Calu3 (cell line): ENCODE data around the gene P2RY12. TPM values are rescaled to one million over a fixed set of nuclear protein-coding genes. Genes with fewer than 3 reads are reported as not detected.

ENCODE experiments used
- BruUV-seq: library from RNA; stranded (reverse); fragments of 400-500 nt; replicated peaks from 2 replicates; lab custom pipeline; 2021; lab: Mats Ljungman, UMichigan
- CTCF ChIA-PET: fragments of 300-600 bp; sonication (Branson Sonifier 250); formaldehyde crosslinking; loops from one replicate; lab custom pipeline; 2022; ENCODE audit warnings: antibody characterized with exemption; lab: Charles Lee
- DNase-seq: peaks from one replicate; pipeline ENCODE4 v3.0.0; 2022
- H3K27ac Mint-ChIP-seq: one replicate; pipeline ENCODE4 v1.8.0; 2022; ENCODE audit warnings: mixed read lengths; ENCODE audit not compliant: unreplicated experiment
- H3K27me3 Mint-ChIP-seq: one replicate; pipeline ENCODE4 v1.8.0; 2022; ENCODE audit warnings: mixed read lengths; ENCODE audit not compliant: unreplicated experiment
- H3K36me3 Mint-ChIP-seq: one replicate; pipeline ENCODE4 v1.8.0; 2022; ENCODE audit warnings: mild to moderate bottlenecking, moderate library complexity, mixed read lengths; ENCODE audit not compliant: insufficient read depth, unreplicated experiment
- H3K4me1 Mint-ChIP-seq: one replicate; pipeline ENCODE4 v1.8.0; 2022; ENCODE audit warnings: mild to moderate bottlenecking, low read depth, mixed read lengths; ENCODE audit not compliant: unreplicated experiment
- H3K4me3 Mint-ChIP-seq: one replicate; pipeline ENCODE4 v1.8.0; 2022; ENCODE audit warnings: mild to moderate bottlenecking, low read depth, moderate library complexity, mixed read lengths; ENCODE audit not compliant: unreplicated experiment
- H3K9me3 Mint-ChIP-seq: one replicate; pipeline ENCODE4 v1.8.0; 2022; ENCODE audit warnings: low read depth, mixed read lengths; ENCODE audit not compliant: unreplicated experiment
- intact Hi-C: fragments of 100-400 bp; cut with micrococcal nuclease; formaldehyde crosslinking; loops from one replicate; pipeline ENCODE4 v1.10.0; 2022; ENCODE audit not compliant: unreplicated experiment
- total RNA-seq: library from RNA; stranded (reverse); gene quantifications from 2 replicates; pipeline ENCODE4 v1.2.3, GENCODE V29; 2022
- TF ChIP-seq, protein P1 (sequence below): fragments of 200-600 bp; IDR thresholded peaks from one replicate; pipeline ENCODE4 v1.8.0; 2022; ENCODE audit warnings: antibody characterized with exemption; ENCODE audit not compliant: unreplicated experiment

Gene P2RY12
- total RNA-seq, 1 experiment from 2014 or later: not detected

GRCh38 chr3:151345859-151346258, 38.7 kb downstream of the P2RY12 start:
- intact Hi-C loops: no loop called here
- DNase-seq: no peak
- TF ChIP-seq, protein P1, sequence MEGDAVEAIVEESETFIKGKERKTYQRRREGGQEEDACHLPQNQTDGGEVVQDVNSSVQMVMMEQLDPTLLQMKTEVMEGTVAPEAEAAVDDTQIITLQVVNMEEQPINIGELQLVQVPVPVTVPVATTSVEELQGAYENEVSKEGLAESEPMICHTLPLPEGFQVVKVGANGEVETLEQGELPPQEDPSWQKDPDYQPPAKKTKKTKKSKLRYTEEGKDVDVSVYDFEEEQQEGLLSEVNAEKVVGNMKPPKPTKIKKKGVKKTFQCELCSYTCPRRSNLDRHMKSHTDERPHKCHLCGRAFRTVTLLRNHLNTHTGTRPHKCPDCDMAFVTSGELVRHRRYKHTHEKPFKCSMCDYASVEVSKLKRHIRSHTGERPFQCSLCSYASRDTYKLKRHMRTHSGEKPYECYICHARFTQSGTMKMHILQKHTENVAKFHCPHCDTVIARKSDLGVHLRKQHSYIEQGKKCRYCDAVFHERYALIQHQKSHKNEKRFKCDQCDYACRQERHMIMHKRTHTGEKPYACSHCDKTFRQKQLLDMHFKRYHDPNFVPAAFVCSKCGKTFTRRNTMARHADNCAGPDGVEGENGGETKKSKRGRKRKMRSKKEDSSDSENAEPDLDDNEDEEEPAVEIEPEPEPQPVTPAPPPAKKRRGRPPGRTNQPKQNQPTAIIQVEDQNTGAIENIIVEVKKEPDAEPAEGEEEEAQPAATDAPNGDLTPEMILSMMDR: no peak
- no peaks in the 10 kb centered on the region for H3K27me3 Mint-ChIP-seq
- H3K4me3 Mint-ChIP-seq: no peak overlapping the region
- no peaks in the 10 kb centered on the region for H3K9me3 Mint-ChIP-seq
- BruUV-seq: no TSS peak
- peaks cover 7% of the 10 kb centered on the region for H3K4me1 Mint-ChIP-seq
- CTCF ChIA-PET: interaction anchor here (0.6 kb wide), 1 partner anchor 1055 kb away, joined by 3 read pairs; no protein-coding TSS in a partner anchor
- no peak overlapping the region for H3K27ac Mint-ChIP-seq
- no peaks in the 10 kb centered on the region for H3K36me3 Mint-ChIP-seq

DNA sequence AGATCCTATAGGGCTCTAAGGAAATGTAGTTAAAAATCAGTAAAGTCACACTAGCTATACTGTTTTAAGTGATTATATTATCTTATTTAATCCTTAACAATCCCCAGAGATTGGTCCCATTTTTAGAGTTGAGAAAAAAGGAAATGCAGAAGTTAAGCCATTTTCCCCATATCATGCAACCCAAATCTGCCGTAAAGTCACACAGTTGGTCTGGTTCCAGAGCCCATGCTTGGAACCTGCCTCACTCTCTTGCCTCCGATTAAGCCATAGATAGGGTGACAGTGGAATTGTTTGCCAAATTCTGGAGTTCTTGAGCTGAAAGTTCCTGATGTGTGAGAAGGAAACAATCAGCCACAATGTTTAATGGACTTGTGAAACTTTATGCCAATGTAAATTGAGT, 52.9 kb downstream of the P2RY12 start:
- Mint-ChIP-seq H3K9me3 (no peaks in the 10 kb centered on the region), H3K27me3 (no peaks in the 10 kb centered on the region), H3K4me1 (peaks cover 10% of the 10 kb centered on the region), H3K4me3 (no peak overlapping the region), H3K27ac (no peak overlapping the region), H3K36me3 (no peaks in the 10 kb centered on the region)
- no peak for DNase-seq
- TF ChIP-seq, protein P1: no peak
- intact Hi-C loops: no loop called here
- CTCF ChIA-PET: no interaction called here
- BruUV-seq: no TSS peak

DNA sequence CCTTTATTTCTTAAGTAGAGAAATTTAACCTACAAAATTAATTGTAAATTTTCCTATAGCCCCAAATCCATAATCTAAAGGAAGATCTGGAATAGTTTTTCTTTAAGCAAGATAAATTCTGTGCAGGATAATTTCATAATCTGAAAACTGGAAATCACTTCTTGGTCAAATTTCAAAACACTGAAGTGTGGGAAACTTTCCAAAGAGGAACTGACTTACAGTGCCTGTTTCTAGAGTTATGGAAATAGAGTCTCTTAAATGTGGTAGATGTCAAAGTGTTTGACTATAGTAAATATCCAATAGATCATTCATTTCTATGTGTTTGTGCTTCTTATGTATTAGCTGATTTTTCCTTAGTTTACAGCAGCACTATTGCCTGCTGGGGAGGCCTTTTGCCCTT, 53.7 kb downstream of the P2RY12 start:
- peaks cover 10% of the 10 kb centered on the region for H3K4me1 Mint-ChIP-seq
- no peak overlapping the region for H3K4me3 Mint-ChIP-seq
- intact Hi-C loops: no loop called here
- H3K36me3 Mint-ChIP-seq: no peaks in the 10 kb centered on the region
- DNase-seq: no peak
- no peak overlapping the region for H3K27ac Mint-ChIP-seq
- CTCF ChIA-PET: no interaction called here
- TF ChIP-seq, protein P1: no peak
- H3K9me3 Mint-ChIP-seq: no peaks in the 10 kb centered on the region
- no TSS peak for BruUV-seq
- no peaks in the 10 kb centered on the region for H3K27me3 Mint-ChIP-seq

GRCh38 chr3:151330379-151330778, 54.2 kb downstream of the P2RY12 start:
- CTCF ChIA-PET: no interaction called here
- TF ChIP-seq, protein P1: no peak
- DNase-seq: no peak
- Mint-ChIP-seq H3K27me3 (no peaks in the 10 kb centered on the region), H3K4me3 (no peak overlapping the region), H3K9me3 (no peaks in the 10 kb centered on the region), H3K36me3 (no peaks in the 10 kb centered on the region), H3K27ac (no peak overlapping the region), H3K4me1 (peaks cover 10% of the 10 kb centered on the region)
- intact Hi-C loops: no loop called here
- no TSS peak for BruUV-seq
